KOPT-K1 (cell line): ENCODE results near the gene CIB4.

ENCODE experiments used
- H3K27ac ChIP-seq: fragments of 200-600 bp; sonication (generic); 2 replicates; pipeline ENCODE4 v1.5.1; 2016; ENCODE audit warnings: antibody characterized with exemption, mild to moderate bottlenecking, low read depth, low read length; ENCODE audit not compliant: poor library complexity, severe bottlenecking
- H3K36me3 ChIP-seq: fragments of 200-600 bp; sonication (generic); 2 replicates; pipeline ENCODE4 v1.5.1; 2017; ENCODE audit warnings: antibody characterized with exemption, mild to moderate bottlenecking, low read length, moderate library complexity; ENCODE audit not compliant: insufficient read depth
- H3K9me3 ChIP-seq: fragments of 200-600 bp; sonication (generic); 2 replicates; pipeline ENCODE4 v1.5.1; 2017; ENCODE audit warnings: antibody characterized with exemption, low read length, mild to moderate bottlenecking; ENCODE audit not compliant: insufficient read depth, poor library complexity, severe bottlenecking

The CIB4 gene

GRCh38 chr2:26542194-26542455 is 99.0 kb downstream of the CIB4 start:
- Histone ChIP-seq H3K36me3 (no peaks in the 10 kb centered on the region), H3K27ac (no peak overlapping the region), H3K9me3 (no peaks in the 10 kb centered on the region)

- Histone ChIP-seq H3K27ac (no peak overlapping the region), H3K36me3 (no peaks in the 10 kb centered on the region), H3K9me3 (no peaks in the 10 kb centered on the region)
Observed at GRCh38 chr2:26541401-26542193, 99.6 kb downstream of the CIB4 start.

- no peaks in the 10 kb centered on the region for H3K36me3 ChIP-seq
- H3K9me3 ChIP-seq = no peaks in the 10 kb centered on the region
Observed at GRCh38 chr2:26540961-26541360, 100.2 kb downstream of the CIB4 start.

GRCh38 chr2:26540306-26540705 is 100.9 kb downstream of the CIB4 start:
- H3K27ac ChIP-seq = no peak overlapping the region
- no peaks in the 10 kb centered on the region for H3K36me3 ChIP-seq
- H3K9me3 ChIP-seq = no peaks in the 10 kb centered on the region

More at GRCh38 chr2:26540961-26541360, 100.2 kb downstream of the CIB4 start:
- H3K27ac ChIP-seq = no peak overlapping the region

GRCh38 chr2:26537826-26538475 is 103.2 kb downstream of the CIB4 start:
- no peaks in the 10 kb centered on the region for H3K36me3 ChIP-seq
- H3K9me3 ChIP-seq = no peaks in the 10 kb centered on the region
- no peak overlapping the region for H3K27ac ChIP-seq

GRCh38 chr2:26537069-26537825 is 103.9 kb downstream of the CIB4 start:
- Histone ChIP-seq H3K27ac (no peak overlapping the region), H3K36me3 (no peaks in the 10 kb centered on the region), H3K9me3 (no peaks in the 10 kb centered on the region)

- Histone ChIP-seq H3K36me3 (no peaks in the 10 kb centered on the region), H3K27ac (no peak overlapping the region), H3K9me3 (no peaks in the 10 kb centered on the region)
Observed at GRCh38 chr2:26536371-26537068, 104.6 kb downstream of the CIB4 start.

GRCh38 chr2:26535663-26536275 is 105.4 kb downstream of the CIB4 start:
- H3K9me3 ChIP-seq = no peaks in the 10 kb centered on the region
- H3K27ac ChIP-seq = no peak overlapping the region
- H3K36me3 ChIP-seq = no peaks in the 10 kb centered on the region

- Histone ChIP-seq H3K9me3 (no peaks in the 10 kb centered on the region), H3K27ac (no peak overlapping the region), H3K36me3 (no peaks in the 10 kb centered on the region)
Observed at GRCh38 chr2:26534865-26535662, 106.1 kb downstream of the CIB4 start.

GRCh38 chr2:26534098-26534864 is 106.9 kb downstream of the CIB4 start:
- no peaks in the 10 kb centered on the region for H3K9me3 ChIP-seq
- H3K27ac ChIP-seq = no peak overlapping the region
- no peaks in the 10 kb centered on the region for H3K36me3 ChIP-seq

GRCh38 chr2:26533661-26534060 is 107.5 kb downstream of the CIB4 start:
- Histone ChIP-seq H3K27ac (no peak overlapping the region), H3K36me3 (no peaks in the 10 kb centered on the region), H3K9me3 (no peaks in the 10 kb centered on the region)

- Histone ChIP-seq H3K9me3 (no peaks in the 10 kb centered on the region), H3K36me3 (no peaks in the 10 kb centered on the region), H3K27ac (no peak overlapping the region)
Observed at GRCh38 chr2:26532301-26533250, 108.6 kb downstream of the CIB4 start.
